Bronchial epithelial cell (primary cell): Measurements from ENCODE around the gene TXNDC11. TPM values are rescaled to one million over a fixed set of nuclear protein-coding genes. Genes with fewer than 3 reads are reported as not detected.

ENCODE experiments used
- DNase-seq: peaks from one replicate; pipeline ENCODE4 v3.0.0-alpha.2; 2010; ENCODE audit warnings: low read depth
- FAIRE-seq: peaks from 2 replicates; lab custom pipeline; 2011; peaks lifted over from hg19 to GRCh38; lab: Jason Lieb, UNC
- H3K27me3 ChIP-seq: 2 replicates; pipeline ENCODE4 v1.5.1; 2011; ENCODE audit warnings: low read length; ENCODE audit not compliant: control insufficient read depth, insufficient read depth
- H3K36me3 ChIP-seq: 2 replicates; pipeline ENCODE4 v1.5.1; 2011; ENCODE audit warnings: low read length; ENCODE audit not compliant: control insufficient read depth, insufficient read depth
- H3K4me3 ChIP-seq: 2 replicates; pipeline ENCODE4 v1.5.1; 2011; ENCODE audit warnings: mild to moderate bottlenecking, low read depth, low read length, control low read depth
- CTCF ChIP-seq: IDR thresholded peaks from 2 replicates; pipeline ENCODE4 v1.5.1; 2011; ENCODE audit warnings: mild to moderate bottlenecking, moderate library complexity, low read length, control low read depth, inconsistent platforms; ENCODE audit not compliant: insufficient read depth, severe bottlenecking
- total RNA-seq: library from RNA; depleted of rRNA; stranded (reverse); fragments of >200 nt; gene quantifications from 2 replicates; pipeline ENCODE4 v1.2.1, GENCODE V29; 2014

TXNDC11 gene
- total RNA-seq, 1 donor from 2014 or later, result 35.8 TPM

- DNase-seq (no peak), FAIRE-seq (no peak)
- Histone ChIP-seq H3K36me3 (peaks cover 16% of the 10 kb centered on the region), H3K27me3 (no peaks in the 10 kb centered on the region), H3K4me3 (no peak overlapping the region)
- TF ChIP-seq CTCF, result no peak
Observed at GRCh38 chr16:11691235-11691634, 51.4 kb downstream of the TXNDC11 start.

- no peaks in the 10 kb centered on the region for H3K27me3 ChIP-seq
- no peak for DNase-seq
- no peak overlapping the region for H3K4me3 ChIP-seq
- no peak for FAIRE-seq
- TF ChIP-seq CTCF, result no peak
- peaks cover 12% of the 10 kb centered on the region for H3K36me3 ChIP-seq
Observed at GRCh38 chr16:11689031-11689840, 53.4 kb downstream of the TXNDC11 start.

GRCh38 chr16:11688520-11688886 is 54.2 kb downstream of the TXNDC11 start:
- H3K36me3 ChIP-seq, result peaks cover 14% of the 10 kb centered on the region
- no peak for DNase-seq
- H3K4me3 ChIP-seq, result no peak overlapping the region
- FAIRE-seq, result no peak
- no peaks in the 10 kb centered on the region for H3K27me3 ChIP-seq
- TF ChIP-seq CTCF, result no peak

DNA sequence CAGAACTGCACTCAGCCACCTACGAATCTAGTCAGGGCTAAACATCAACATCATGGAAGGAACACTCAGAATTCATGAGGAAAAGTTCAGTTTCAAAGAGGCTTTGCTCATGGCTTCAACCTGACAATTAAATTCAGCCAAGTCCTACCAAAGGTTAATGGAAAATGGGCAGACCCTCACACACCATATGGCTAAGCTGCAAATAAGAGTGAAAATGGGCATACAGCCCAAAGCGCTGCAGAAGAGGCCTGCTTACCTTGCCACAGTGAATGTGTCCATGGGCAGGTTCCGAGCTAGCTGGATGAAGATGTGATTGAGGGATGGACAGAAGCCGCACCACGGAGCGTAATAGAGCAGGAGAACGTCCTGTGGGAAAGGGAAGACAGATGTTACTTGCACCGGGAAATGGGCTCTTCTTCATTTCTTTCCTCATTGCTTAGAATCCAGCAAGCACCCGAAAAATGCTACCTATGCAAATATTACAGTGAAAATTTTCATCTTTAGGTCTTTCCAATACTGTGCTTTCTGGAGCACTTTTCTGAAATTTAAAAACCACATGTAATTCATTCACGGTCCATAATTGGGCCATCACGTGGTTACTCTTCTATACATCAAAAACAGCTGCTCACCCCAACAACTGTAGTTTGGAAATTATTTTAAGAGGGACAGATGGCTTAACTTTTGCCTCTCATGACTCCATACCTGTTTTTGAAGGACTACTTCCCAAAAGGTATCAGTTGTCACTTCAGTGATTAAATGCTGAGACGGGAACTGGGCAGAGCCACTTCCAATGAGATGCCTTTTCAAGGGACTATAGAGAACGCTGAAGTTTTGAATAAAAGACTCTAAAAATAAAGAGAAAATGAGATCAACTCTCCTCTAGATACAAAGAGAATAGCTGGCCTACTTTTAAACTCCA is 54.8 kb downstream of the TXNDC11 start:
- peaks cover 13% of the 10 kb centered on the region for H3K36me3 ChIP-seq
- no peak for DNase-seq
- FAIRE-seq, result no peak
- TF ChIP-seq CTCF, result no peak
- H3K27me3 ChIP-seq, result no peaks in the 10 kb centered on the region
- H3K4me3 ChIP-seq, result no peak overlapping the region

DNA sequence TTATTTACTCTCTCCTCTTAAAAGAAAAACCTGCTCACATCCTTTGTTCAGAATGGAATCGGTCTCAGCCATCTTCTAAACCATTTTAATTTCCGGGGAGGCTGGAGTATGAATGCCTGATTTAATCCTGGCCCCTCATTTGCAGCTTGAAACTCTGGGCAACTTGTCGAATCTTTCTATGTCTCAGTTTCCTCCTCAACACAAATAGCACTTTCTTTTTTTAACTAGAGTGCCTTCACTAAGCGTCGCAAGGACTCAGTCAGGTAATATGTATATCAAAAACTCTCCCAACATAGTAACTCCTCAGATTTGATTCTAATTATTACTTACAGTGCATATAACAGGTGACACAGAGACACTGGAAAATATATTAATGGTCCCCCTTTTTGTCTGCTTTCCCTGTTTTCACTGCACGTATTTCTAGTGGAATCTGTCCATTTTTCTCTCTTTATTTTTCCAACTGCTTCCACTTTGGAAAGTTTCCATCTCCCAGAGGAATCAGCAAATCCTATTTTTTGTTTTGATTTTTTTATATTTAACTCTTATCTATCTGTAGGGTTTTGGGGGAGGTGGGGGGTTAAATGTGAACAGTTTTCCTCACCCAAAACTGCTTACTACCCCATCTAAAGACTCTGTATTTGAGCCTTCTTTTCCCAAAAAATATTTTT is 55.8 kb downstream of the TXNDC11 start:
- DNase-seq, result no peak
- Histone ChIP-seq H3K4me3 (no peak overlapping the region), H3K36me3 (peaks cover 12% of the 10 kb centered on the region), H3K27me3 (no peaks in the 10 kb centered on the region)
- TF ChIP-seq CTCF, result no peak
- FAIRE-seq, result no peak
